Astrocyte of the cerebellum (primary cell): ENCODE data around the gene ATP2B1.
A peak's percentile ranks its signal among the peaks of the same experiment; 100 is the strongest.

ENCODE experiments used
- DNase-seq: peaks from one replicate; pipeline ENCODE4 v3.0.0-alpha.2; 2011; ENCODE audit warnings: low read depth
- H3K4me3 ChIP-seq: 2 replicates; pipeline ENCODE4 v1.5.1; 2011; ENCODE audit warnings: mild to moderate bottlenecking, low read depth, low read length, moderate library complexity
- CTCF ChIP-seq: IDR thresholded peaks from 2 replicates; pipeline ENCODE4 v1.5.1; 2012; ENCODE audit warnings: low read length, low read depth, moderate library complexity, mild to moderate bottlenecking; ENCODE audit errors: missing control alignments
- in situ Hi-C: cut with HindIII; loops from 2 replicates; pipeline ENCODE4 v1.10.0; 2017; ENCODE audit warnings: low sequenced_read_pairs

Gene ATP2B1

GRCh38 chr12:89669197-89669596 lies 39.4 kb downstream of the ATP2B1 start:
- TF ChIP-seq CTCF: no peak
- in situ Hi-C loops: no loop called here
- no peak for DNase-seq
- no peak overlapping the region for H3K4me3 ChIP-seq

GRCh38 chr12:89665556-89665955 lies 43.1 kb downstream of the ATP2B1 start:
- in situ Hi-C loops: no loop called here
- no peak for TF ChIP-seq CTCF

GRCh38 chr12:89664441-89664840 lies 44.2 kb downstream of the ATP2B1 start:
- DNase-seq: no peak
- no peak for TF ChIP-seq CTCF
- in situ Hi-C loops: no loop called here
- no peak overlapping the region for H3K4me3 ChIP-seq

More at GRCh38 chr12:89665556-89665955, 43.1 kb downstream of the ATP2B1 start:
- no peak overlapping the region for H3K4me3 ChIP-seq
- no peak for DNase-seq

- peak; percentile 9 for DNase-seq
- no peak for TF ChIP-seq CTCF
- in situ Hi-C loops: no loop called here
- no peak overlapping the region for H3K4me3 ChIP-seq
Observed at GRCh38 chr12:89663577-89664357, 44.9 kb downstream of the ATP2B1 start.

- H3K4me3 ChIP-seq: no peak overlapping the region
- no peak for TF ChIP-seq CTCF
- in situ Hi-C loops: no loop called here
- no peak for DNase-seq
Observed at GRCh38 chr12:89662623-89663022, 46.0 kb downstream of the ATP2B1 start.

GRCh38 chr12:89661706-89662330 lies 46.8 kb downstream of the ATP2B1 start:
- H3K4me3 ChIP-seq: no peak overlapping the region
- no peak for DNase-seq
- in situ Hi-C loops: no loop called here
- no peak for TF ChIP-seq CTCF
